IPS-20b (cell line): ENCODE measurements around the gene TEX22.

Source experiments
- H3K27ac ChIP-seq: one replicate; pipeline ENCODE4 v1.5.1; 2013; ENCODE audit warnings: low read length
- H3K27me3 ChIP-seq: 2 replicates; pipeline ENCODE4 v1.6.1; 2013; ENCODE audit warnings: mild to moderate bottlenecking, low read length, inconsistent platforms; ENCODE audit not compliant: insufficient read depth
- H3K36me3 ChIP-seq: 2 replicates; pipeline ENCODE4 v1.6.1; 2013; ENCODE audit warnings: low read depth, mild to moderate bottlenecking, inconsistent platforms, low read length, moderate library complexity; ENCODE audit not compliant: insufficient read depth
- H3K4me1 ChIP-seq: 2 replicates; pipeline ENCODE4 v1.6.1; 2013; ENCODE audit warnings: mild to moderate bottlenecking, control low read depth, inconsistent platforms, low read length, moderate library complexity; ENCODE audit not compliant: insufficient read depth
- H3K4me3 ChIP-seq: 2 replicates; pipeline ENCODE4 v1.5.1; 2013; ENCODE audit warnings: mild to moderate bottlenecking, low read length, inconsistent platforms
- H3K9ac ChIP-seq: 2 replicates; pipeline ENCODE4 v1.6.1; 2013; ENCODE audit warnings: low read depth, mild to moderate bottlenecking, inconsistent platforms, low read length, moderate library complexity
- H3K9me3 ChIP-seq: 2 replicates; pipeline ENCODE4 v1.6.1; 2013; ENCODE audit warnings: mild to moderate bottlenecking, low read depth, low read length, inconsistent platforms; ENCODE audit not compliant: insufficient read depth

The TEX22 gene

DNA sequence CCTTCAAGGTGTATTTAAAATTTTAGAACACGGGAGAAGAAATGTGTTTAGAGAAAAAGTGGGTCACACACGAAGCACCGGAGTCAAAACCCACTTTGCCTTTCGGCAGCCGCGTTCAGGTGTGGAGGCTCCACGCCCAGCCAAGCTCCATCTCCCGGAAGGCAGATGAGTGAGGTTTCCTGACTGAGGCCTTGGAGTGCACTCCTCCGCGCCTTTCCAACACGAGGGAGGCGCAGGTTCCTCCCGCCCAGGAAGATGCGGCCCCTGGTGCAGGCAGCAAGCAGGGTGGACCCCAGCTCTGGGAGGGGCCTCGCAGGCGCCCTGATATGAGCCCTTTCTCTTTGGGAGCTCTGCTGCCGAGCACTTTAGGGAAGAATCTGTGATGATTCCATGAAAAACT lies 43.8 kb downstream of the TEX22 start:
- H3K4me3 ChIP-seq, result no peak overlapping the region
- no peak overlapping the region for H3K9ac ChIP-seq
- peaks cover 35% of the 10 kb centered on the region for H3K36me3 ChIP-seq
- no peaks in the 10 kb centered on the region for H3K27me3 ChIP-seq
- no peaks in the 10 kb centered on the region for H3K4me1 ChIP-seq
- H3K9me3 ChIP-seq, result no peaks in the 10 kb centered on the region
- H3K27ac ChIP-seq, result no peak overlapping the region

DNA sequence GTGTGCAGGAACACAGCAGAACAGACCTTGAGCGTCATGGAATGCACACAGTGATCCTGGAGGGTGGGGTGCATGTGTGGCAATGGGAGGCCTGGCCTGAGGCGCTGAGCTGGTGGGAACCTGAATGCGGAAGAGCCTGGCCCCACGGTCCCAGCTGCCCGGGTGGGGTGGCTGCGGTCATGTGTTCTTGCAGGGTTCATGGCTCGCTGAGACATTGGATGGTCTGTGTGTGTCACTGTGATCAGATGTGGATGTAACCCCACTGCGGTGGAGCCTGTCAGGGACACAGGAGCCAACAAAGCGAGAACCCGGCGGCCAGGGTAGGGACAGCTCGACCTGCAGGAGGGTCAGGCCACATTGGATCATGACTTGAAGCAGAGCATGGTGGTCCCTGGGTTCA lies 44.5 kb downstream of the TEX22 start:
- no peak overlapping the region for H3K4me3 ChIP-seq
- no peak overlapping the region for H3K27ac ChIP-seq
- H3K27me3 ChIP-seq, result no peaks in the 10 kb centered on the region
- no peaks in the 10 kb centered on the region for H3K4me1 ChIP-seq
- H3K36me3 ChIP-seq, result peaks cover 35% of the 10 kb centered on the region
- no peaks in the 10 kb centered on the region for H3K9me3 ChIP-seq
- no peak overlapping the region for H3K9ac ChIP-seq

DNA sequence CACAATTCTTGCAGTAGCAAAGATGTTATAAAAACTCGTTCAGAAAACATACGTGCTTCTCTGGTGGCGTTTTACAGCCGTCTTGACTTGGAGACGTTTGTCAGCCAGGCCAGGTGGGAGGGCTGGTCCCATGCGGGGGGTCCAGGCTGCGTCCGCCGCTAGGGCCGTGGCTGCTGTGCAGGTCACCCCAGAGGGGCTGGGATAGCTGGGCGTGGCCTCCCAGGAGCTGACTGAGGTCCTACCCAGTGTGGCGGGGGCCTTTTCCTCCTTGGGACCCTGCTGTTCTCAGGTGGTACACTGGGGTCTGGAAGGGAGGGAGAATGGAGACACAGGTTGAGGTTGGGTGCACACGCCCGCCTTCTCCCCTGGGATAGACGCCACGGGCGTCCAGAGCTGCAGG lies 46.5 kb downstream of the TEX22 start:
- H3K27me3 ChIP-seq, result no peaks in the 10 kb centered on the region
- no peaks in the 10 kb centered on the region for H3K4me1 ChIP-seq
- H3K9ac ChIP-seq, result no peak overlapping the region
- H3K36me3 ChIP-seq, result peaks cover 33% of the 10 kb centered on the region
- H3K4me3 ChIP-seq, result no peak overlapping the region
- no peak overlapping the region for H3K27ac ChIP-seq
- no peaks in the 10 kb centered on the region for H3K9me3 ChIP-seq

DNA sequence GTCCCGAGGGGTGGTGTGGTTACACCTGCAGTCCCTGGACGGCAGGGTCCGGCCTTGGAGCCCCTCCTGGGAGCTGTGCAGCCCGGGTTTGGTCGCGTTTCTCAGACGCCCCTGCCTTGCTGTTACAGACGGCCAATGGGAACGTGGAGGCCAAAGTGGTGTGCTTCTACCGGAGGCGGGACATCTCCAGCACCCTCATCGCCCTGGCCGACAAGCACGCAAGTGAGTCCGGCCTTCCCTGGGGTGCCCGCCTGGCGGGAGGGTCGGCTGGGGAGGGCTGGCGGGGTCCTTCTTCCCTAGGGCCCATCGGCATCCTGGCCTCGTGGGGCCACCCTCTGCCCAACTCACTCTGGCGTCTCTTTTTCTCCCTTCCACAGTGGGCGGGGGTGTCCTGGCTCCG lies 47.0 kb downstream of the TEX22 start:
- Histone ChIP-seq H3K27me3 (no peaks in the 10 kb centered on the region), H3K36me3 (peaks cover 33% of the 10 kb centered on the region), H3K27ac (no peak overlapping the region)

DNA sequence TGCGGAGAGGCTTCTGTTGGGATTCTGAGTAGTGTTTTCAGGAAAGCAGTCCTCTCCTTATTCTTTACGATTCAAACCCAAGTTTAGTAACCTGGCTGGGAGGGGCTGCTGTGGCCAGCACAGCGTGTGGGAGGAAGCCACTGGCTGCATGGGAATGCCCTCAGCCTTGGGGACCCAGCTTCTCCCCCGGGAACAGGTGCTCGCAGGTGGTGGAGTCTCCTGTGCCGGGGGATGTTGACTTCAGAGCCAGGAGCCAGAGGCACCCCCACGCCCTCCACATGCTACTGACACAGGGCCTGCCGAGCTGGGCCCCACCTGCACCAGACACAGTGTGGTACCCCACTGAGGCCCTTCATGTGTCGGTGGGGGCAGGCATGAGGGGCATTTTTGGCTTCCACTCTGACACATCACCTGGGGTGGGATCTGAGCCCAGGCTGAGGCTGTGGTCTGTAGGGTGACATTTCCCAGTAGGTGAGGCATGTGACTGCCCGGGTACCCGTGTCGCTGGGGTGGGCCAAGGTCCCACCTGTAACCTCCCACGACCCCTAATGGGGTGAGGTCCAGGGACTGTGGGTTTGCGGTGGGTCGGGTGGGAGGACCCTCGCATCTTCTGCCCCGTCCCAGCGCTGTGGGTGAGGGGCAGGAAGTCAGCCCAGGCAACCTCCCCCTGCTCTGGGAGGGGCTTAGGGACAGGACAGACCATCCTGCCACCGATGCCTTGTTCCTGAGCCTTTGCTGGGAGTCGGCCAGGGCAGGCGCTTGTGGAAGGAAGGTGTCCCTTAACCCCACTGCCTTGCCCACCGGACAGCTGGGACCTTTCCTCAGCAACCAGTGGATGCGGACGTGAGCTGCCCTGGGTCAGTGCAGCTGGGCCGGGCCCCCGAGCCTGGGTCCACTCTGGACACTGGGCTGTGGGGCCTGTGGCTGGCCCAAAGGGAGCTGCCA lies 47.8 kb downstream of the TEX22 start:
- H3K4me3 ChIP-seq, result no peak overlapping the region
- no peaks in the 10 kb centered on the region for H3K9me3 ChIP-seq
- H3K27ac ChIP-seq, result no peak overlapping the region
- no peak overlapping the region for H3K9ac ChIP-seq
- no peaks in the 10 kb centered on the region for H3K4me1 ChIP-seq
- no peaks in the 10 kb centered on the region for H3K27me3 ChIP-seq
- H3K36me3 ChIP-seq, result peaks cover 36% of the 10 kb centered on the region

More for the DNA sequence above, 47.0 kb downstream of the TEX22 start:
- Histone ChIP-seq H3K9me3 (no peaks in the 10 kb centered on the region), H3K9ac (no peak overlapping the region), H3K4me1 (no peaks in the 10 kb centered on the region), H3K4me3 (no peak overlapping the region)

DNA sequence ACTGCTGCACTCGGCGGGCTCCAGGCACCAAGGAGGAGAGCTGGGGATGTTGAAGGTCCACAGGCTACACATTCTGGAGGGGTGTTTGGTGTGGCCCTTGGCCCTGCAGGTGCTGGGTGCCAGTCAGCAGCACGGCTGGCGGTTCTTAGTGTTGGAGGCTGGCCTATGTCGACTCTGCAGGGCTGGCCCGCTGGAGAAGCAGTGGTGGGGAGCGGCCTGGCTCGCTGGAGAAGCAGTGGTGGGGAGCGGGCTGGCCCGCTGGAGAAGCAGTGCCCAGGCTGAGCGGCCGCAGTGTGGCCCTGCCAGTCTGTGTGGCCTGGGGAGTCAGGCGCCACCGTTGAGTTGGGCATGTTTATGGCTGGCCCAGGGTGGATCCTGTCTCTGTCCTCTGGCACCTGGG lies 48.6 kb downstream of the TEX22 start:
- Histone ChIP-seq H3K9me3 (no peaks in the 10 kb centered on the region), H3K27me3 (no peaks in the 10 kb centered on the region), H3K4me1 (no peaks in the 10 kb centered on the region), H3K27ac (no peak overlapping the region), H3K9ac (no peak overlapping the region), H3K4me3 (no peak overlapping the region), H3K36me3 (peaks cover 39% of the 10 kb centered on the region)

DNA sequence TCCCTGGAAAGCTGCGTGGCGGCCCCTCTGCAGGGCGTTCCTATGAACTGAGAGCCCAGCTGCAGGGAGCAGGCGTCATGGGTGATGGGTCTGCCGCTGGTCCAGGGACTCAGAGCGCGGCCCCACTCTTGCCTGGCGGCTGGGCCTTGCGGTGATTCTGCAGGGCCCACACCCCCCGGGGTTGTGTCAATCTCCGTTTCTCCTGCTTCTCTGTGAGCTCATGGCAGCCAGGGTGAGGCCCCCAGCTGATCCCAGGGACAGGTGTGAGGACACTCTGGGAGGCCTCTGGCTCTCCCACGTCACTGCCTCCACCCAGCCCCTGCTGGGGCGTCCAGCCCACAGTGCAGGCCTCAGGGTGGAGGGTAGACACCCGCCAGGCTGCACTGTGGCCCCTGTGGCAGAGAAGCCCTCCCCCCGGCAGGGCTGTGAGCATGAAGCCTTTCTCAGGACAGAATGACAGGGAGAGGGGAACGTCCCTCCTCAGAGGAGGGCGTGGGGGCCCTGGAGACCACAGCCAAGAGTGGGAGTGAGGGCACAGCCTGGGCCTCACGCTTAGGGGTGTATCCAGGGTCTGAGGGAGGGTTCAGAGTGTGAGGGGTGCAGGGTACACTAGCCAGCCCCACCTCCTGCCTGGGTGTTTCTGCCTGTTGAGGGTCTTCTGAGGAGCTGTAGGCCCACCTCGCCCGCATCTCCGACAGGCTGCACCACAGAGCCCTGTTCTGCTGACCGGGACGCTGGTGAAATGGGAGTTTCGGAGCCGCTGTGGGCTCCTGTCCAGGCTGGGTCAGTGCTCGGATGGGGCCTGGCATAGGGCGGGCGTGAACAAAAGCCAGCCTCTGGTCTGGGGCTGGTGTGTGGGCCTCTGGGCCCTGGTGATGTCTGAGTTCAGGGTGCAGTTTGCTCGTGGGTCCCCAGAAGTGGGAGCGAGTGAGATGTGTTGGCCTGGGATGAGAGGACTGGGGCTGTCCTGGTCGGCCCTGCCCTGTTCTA lies 49.6 kb downstream of the TEX22 start:
- Histone ChIP-seq H3K27ac (no peak overlapping the region), H3K9ac (no peak overlapping the region), H3K4me3 (no peak overlapping the region), H3K4me1 (no peaks in the 10 kb centered on the region), H3K9me3 (no peaks in the 10 kb centered on the region), H3K36me3 (peaks cover 39% of the 10 kb centered on the region), H3K27me3 (no peaks in the 10 kb centered on the region)

DNA sequence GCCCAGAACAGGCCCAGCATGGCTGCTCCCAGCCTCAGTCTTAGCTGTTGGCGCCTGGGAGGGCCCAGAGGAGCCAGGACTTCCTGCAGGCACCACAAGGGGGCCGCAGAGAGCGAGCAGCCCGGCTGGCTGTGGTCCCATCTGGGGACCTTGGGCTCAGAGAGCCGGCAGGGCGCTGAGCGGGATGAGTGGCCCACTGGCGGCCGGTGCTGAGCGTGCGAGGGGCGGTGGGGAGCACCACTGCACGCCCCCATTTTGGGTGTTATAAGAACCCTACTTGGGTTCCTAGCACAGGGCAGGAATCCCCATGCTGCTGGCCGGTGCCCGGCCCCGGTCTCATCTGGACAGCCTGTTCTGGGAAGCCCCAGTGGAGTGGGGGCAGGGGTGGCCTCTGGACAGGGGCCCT lies 50.4 kb downstream of the TEX22 start:
- H3K27ac ChIP-seq, result no peak overlapping the region
- H3K4me1 ChIP-seq, result no peaks in the 10 kb centered on the region
- H3K4me3 ChIP-seq, result no peak overlapping the region
- H3K9me3 ChIP-seq, result no peaks in the 10 kb centered on the region
- H3K9ac ChIP-seq, result no peak overlapping the region
- H3K36me3 ChIP-seq, result peaks cover 39% of the 10 kb centered on the region
- no peaks in the 10 kb centered on the region for H3K27me3 ChIP-seq

DNA sequence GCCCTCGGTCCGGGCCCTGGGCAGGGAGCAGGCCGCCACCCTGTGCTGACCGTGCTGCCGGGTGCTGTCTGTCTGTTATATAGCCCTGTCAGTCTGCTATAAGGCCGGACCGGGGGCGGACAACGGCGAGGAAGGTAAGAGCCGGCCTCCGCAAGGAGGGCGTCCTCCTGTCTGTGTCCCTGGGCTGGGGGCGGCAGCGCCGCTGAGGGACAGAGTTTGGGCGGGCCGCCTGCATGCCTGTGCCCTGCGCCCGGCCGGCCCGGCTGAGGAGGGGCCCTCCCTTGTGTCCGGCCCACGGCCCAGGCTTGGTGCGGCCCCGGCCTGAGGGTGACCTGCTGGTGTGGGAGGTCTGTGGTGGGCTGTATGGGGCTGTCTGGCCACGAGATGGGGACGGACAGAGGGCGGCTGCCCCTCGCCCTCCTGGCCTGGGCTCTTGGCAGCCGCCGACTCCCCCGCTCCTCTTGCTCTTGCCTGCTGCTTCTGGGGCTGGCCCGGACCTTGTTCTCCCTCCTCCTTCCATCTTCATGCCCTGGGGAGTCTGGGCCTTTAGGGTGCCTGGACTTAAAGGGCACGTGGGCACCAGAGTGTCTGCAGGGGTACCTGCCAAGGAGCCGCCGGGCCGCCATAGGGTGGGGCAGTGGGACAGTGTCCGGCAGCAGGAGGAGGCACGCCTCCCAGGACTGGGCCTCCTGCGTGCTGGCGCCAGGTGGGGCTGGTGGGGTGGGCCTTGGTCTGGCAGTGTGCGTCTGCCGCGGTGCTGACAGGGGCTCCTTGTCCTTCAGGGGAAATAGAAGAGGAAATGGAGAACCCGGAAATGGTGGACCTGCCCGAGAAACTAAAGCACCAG lies 51.2 kb downstream of the TEX22 start:
- H3K27ac ChIP-seq, result no peak overlapping the region
- H3K9ac ChIP-seq, result no peak overlapping the region
- no peak overlapping the region for H3K4me3 ChIP-seq
- no peaks in the 10 kb centered on the region for H3K27me3 ChIP-seq
- no peaks in the 10 kb centered on the region for H3K9me3 ChIP-seq
- peaks cover 47% of the 10 kb centered on the region for H3K36me3 ChIP-seq
- H3K4me1 ChIP-seq, result no peaks in the 10 kb centered on the region

DNA sequence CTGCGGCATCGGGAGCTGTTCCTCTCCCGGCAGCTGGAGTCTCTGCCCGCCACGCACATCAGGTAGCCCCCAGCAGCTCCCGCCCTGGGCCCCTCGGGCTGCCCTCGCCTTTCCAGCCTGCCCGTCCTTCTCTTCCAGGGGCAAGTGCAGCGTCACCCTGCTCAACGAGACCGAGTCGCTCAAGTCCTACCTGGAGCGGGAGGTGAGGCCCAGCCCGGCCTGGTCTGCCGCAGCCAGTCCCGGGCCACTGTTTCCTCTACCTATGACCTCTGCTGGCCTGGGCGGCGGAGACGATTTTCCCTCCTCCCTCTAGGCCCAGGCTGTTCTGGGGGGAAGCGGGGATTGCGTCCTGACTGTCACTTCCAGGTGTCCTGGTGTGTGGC lies 51.8 kb downstream of the TEX22 start:
- Histone ChIP-seq H3K27me3 (no peaks in the 10 kb centered on the region), H3K36me3 (peaks cover 52% of the 10 kb centered on the region), H3K4me1 (no peaks in the 10 kb centered on the region), H3K9ac (no peak overlapping the region), H3K9me3 (no peaks in the 10 kb centered on the region), H3K4me3 (no peak overlapping the region), H3K27ac (no peak overlapping the region)
